CD4-positive, alpha-beta T cell (primary cell): ENCODE results near the gene ZSCAN16. TPM values are rescaled to one million over a fixed set of nuclear protein-coding genes. Genes with fewer than 3 reads are reported as not detected.

Experiments
- ATAC-seq: fragments of 200-7000 bp; cut with Tn5 transposase; one replicate; pipeline ENCODE4 v1.10.0; 2022; ENCODE audit warnings: mild to moderate bottlenecking; ENCODE audit not compliant: poor library complexity
- CTCF ChIA-PET: fragments of 350-600 bp; sonication (Branson Sonifier 250); formaldehyde crosslinking; loops from one replicate; lab custom pipeline; 2021; ENCODE audit warnings: antibody characterized with exemption, inconsistent platforms; lab: Charles Lee
- POLR2A ChIA-PET: fragments of 350-600 bp; sonication (Branson Sonifier 250); formaldehyde crosslinking; loops from one replicate; lab custom pipeline; 2021; ENCODE audit warnings: antibody characterized with exemption, inconsistent platforms; lab: Charles Lee
- DNase-seq, 14 experiments: peaks; one replicate each; pipeline ENCODE4 v3.0.0-alpha.2; 2013 to 2020; ENCODE audit warnings: mixed read lengths in 2 of 14
- H3K27ac ChIP-seq, 2 donors: one replicate each; pipeline versions ENCODE4 v1.5.1 to v1.7.0; 2013; ENCODE audit warnings: low read length in 2 of 2, low read depth in 1 of 2, mild to moderate bottlenecking in 1 of 2
- H3K27me3 ChIP-seq, 2 experiments: 1 replicate in 1 of 2; 2 replicates in 1 of 2; pipeline versions ENCODE4 v1.6.1 to v1.7.0; 2013; ENCODE audit warnings: low read length in 2 of 2, control low read depth in 1 of 2, mild to moderate bottlenecking in 1 of 2, moderate library complexity in 1 of 2; ENCODE audit not compliant: insufficient read depth in 2 of 2, control insufficient read depth in 1 of 2
- H3K36me3 ChIP-seq: one replicate; pipeline ENCODE4 v1.6.1; 2013; ENCODE audit warnings: low read length, control low read depth; ENCODE audit not compliant: insufficient read depth
- H3K4me1 ChIP-seq: one replicate; pipeline ENCODE4 v1.6.1; 2013; ENCODE audit warnings: low read length, control low read depth; ENCODE audit not compliant: insufficient read depth
- H3K4me3 ChIP-seq: one replicate; pipeline ENCODE4 v1.5.1; 2013; ENCODE audit warnings: mild to moderate bottlenecking, low read length, moderate library complexity
- H3K9me3 ChIP-seq, 2 experiments: 1 replicate in 1 of 2; 2 replicates in 1 of 2; pipeline versions ENCODE4 v1.6.1 to v1.7.0; 2013; ENCODE audit warnings: low read length in 2 of 2, mild to moderate bottlenecking in 2 of 2, control low read depth in 1 of 2, moderate library complexity in 1 of 2; ENCODE audit not compliant: control insufficient read depth in 1 of 2, insufficient read depth in 1 of 2
- H3K27ac Mint-ChIP-seq: one replicate; pipeline ENCODE4 v1.8.0; 2020; ENCODE audit warnings: mixed read lengths
- H3K27me3 Mint-ChIP-seq: one replicate; pipeline ENCODE4 v1.8.0; 2021; ENCODE audit warnings: mixed read lengths
- H3K36me3 Mint-ChIP-seq: one replicate; pipeline ENCODE4 v1.8.0; 2021; ENCODE audit warnings: low read depth, mixed read lengths
- H3K4me1 Mint-ChIP-seq: one replicate; pipeline ENCODE4 v1.8.0; 2021; ENCODE audit warnings: low read depth, mixed read lengths
- H3K4me3 Mint-ChIP-seq: one replicate; pipeline ENCODE4 v1.8.0; 2020; ENCODE audit warnings: mild to moderate bottlenecking, mixed read lengths
- H3K9me3 Mint-ChIP-seq: one replicate; pipeline ENCODE4 v1.8.0; 2020; ENCODE audit warnings: mixed read lengths
- intact Hi-C, 2 experiments: fragments of 100-400 bp; cut with DNase I in 1 of 2; cut with micrococcal nuclease in 1 of 2; formaldehyde crosslinking; loops; one replicate each; pipeline versions ENCODE4 v1.15.1 to v1.9.0; 2023 to 2025; cut with DNase I, micrococcal nuclease
- total RNA-seq, 174 experiments: library from RNA in 2 of 174; stranded (reverse) in 2 of 174; gene quantifications; one replicate each; pipeline ENCODE4 v1.2.3 and lab custom pipeline; 2021 to 2026
- TF ChIP-seq, protein P1 (sequence below): fragments of 200-600 bp; IDR thresholded peaks from one replicate; pipeline ENCODE4 v1.8.0; 2022; ENCODE audit warnings: antibody characterized with exemption, mild to moderate bottlenecking

The ZSCAN16 gene
- total RNA-seq, 2 experiments from 2014 or later = 7.3 to 7.4 TPM

GRCh38 chr6:28167926-28168325, 43.5 kb downstream of the ZSCAN16 start:
- no peak overlapping the region for H3K4me3 ChIP-seq
- no peaks in the 10 kb centered on the region for H3K9me3 ChIP-seq
- TF ChIP-seq, protein P1, sequence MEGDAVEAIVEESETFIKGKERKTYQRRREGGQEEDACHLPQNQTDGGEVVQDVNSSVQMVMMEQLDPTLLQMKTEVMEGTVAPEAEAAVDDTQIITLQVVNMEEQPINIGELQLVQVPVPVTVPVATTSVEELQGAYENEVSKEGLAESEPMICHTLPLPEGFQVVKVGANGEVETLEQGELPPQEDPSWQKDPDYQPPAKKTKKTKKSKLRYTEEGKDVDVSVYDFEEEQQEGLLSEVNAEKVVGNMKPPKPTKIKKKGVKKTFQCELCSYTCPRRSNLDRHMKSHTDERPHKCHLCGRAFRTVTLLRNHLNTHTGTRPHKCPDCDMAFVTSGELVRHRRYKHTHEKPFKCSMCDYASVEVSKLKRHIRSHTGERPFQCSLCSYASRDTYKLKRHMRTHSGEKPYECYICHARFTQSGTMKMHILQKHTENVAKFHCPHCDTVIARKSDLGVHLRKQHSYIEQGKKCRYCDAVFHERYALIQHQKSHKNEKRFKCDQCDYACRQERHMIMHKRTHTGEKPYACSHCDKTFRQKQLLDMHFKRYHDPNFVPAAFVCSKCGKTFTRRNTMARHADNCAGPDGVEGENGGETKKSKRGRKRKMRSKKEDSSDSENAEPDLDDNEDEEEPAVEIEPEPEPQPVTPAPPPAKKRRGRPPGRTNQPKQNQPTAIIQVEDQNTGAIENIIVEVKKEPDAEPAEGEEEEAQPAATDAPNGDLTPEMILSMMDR = no peak
- CTCF ChIA-PET = no interaction called here
- ATAC-seq (no peak), DNase-seq (no peak)
- H3K36me3 Mint-ChIP-seq = no peaks in the 10 kb centered on the region
- no peaks in the 10 kb centered on the region for H3K9me3 Mint-ChIP-seq
- POLR2A ChIA-PET = no interaction called here
- no peaks in the 10 kb centered on the region for H3K4me1 ChIP-seq
- no peak overlapping the region for H3K27ac Mint-ChIP-seq
- H3K27me3 Mint-ChIP-seq = peaks cover 4% of the 10 kb centered on the region
- no peaks in the 10 kb centered on the region for H3K36me3 ChIP-seq
- H3K4me3 Mint-ChIP-seq = no peak overlapping the region
- no peak overlapping the region for H3K27ac ChIP-seq
- no peaks in the 10 kb centered on the region for H3K27me3 ChIP-seq
- intact Hi-C loops = no loop called here
- no peaks in the 10 kb centered on the region for H3K4me1 Mint-ChIP-seq

GRCh38 chr6:28171271-28171670, 46.9 kb downstream of the ZSCAN16 start:
- no peak for ATAC-seq
- Histone ChIP-seq H3K27me3 (peaks cover 3% of the 10 kb centered on the region in 2 experiments), H3K4me1 (no peaks in the 10 kb centered on the region), H3K9me3 (no peaks in the 10 kb centered on the region), H3K4me3 (no peak overlapping the region), H3K36me3 (no peaks in the 10 kb centered on the region), H3K27ac (no peak overlapping the region)
- DNase-seq = no peak
- H3K27ac Mint-ChIP-seq = no peak overlapping the region
- H3K27me3 Mint-ChIP-seq = peaks cover 29% of the 10 kb centered on the region
- H3K4me3 Mint-ChIP-seq = no peak overlapping the region
- CTCF ChIA-PET = no interaction called here
- intact Hi-C loops = no loop called here
- H3K9me3 Mint-ChIP-seq = no peaks in the 10 kb centered on the region
- H3K4me1 Mint-ChIP-seq = no peaks in the 10 kb centered on the region
- TF ChIP-seq, protein P1 = no peak
- POLR2A ChIA-PET = no interaction called here
- H3K36me3 Mint-ChIP-seq = no peaks in the 10 kb centered on the region

GRCh38 chr6:28172006-28172405, 47.6 kb downstream of the ZSCAN16 start:
- Mint-ChIP-seq H3K4me3 (no peak overlapping the region), H3K4me1 (no peaks in the 10 kb centered on the region)

More at GRCh38 chr6:28172006-28172405, 47.6 kb downstream of the ZSCAN16 start:
- CTCF ChIA-PET = no interaction called here
- ATAC-seq (no peak), DNase-seq (no peak)
- Histone ChIP-seq H3K9me3 (no peaks in the 10 kb centered on the region), H3K4me1 (no peaks in the 10 kb centered on the region), H3K27me3 (peaks cover 3 to 4% of the 10 kb centered on the region in 2 experiments), H3K36me3 (no peaks in the 10 kb centered on the region), H3K4me3 (no peak overlapping the region), H3K27ac (no peak overlapping the region)
- no peaks in the 10 kb centered on the region for H3K36me3 Mint-ChIP-seq
- POLR2A ChIA-PET = no interaction called here
- intact Hi-C loops = no loop called here
- H3K27me3 Mint-ChIP-seq = peaks cover 29% of the 10 kb centered on the region
- H3K27ac Mint-ChIP-seq = no peak overlapping the region
- TF ChIP-seq, protein P1 = no peak
- no peaks in the 10 kb centered on the region for H3K9me3 Mint-ChIP-seq
